Heart right ventricle (tissue), 16 donors: ENCODE measurements around the gene NMS. TPM values are rescaled to one million over a fixed set of nuclear protein-coding genes. Genes with fewer than 3 reads are reported as not detected.

Source experiments
- ATAC-seq, 8 donors: fragments of 200-7000 bp; cut with Tn5 transposase; one replicate each; pipeline ENCODE4 v1.9.1; 2020; ENCODE audit warnings: mild to moderate bottlenecking in 8 of 8, moderate library complexity in 8 of 8, moderate number of reproducible peaks in 1 of 8
- DNase-seq, 2 donors: peaks; one replicate each; pipeline ENCODE4 v3.0.0-alpha.2; 2020
- H3K27ac ChIP-seq, 10 donors: fragments of 200-600 bp; sonication (generic) in 2 of 10; one replicate each; pipeline versions ENCODE4 v1.5.0 to v1.8.0; 2020 to 2022; ENCODE audit warnings: mild to moderate bottlenecking in 3 of 10
- H3K27me3 ChIP-seq, 7 donors: fragments of 200-600 bp; one replicate each; pipeline ENCODE4 v1.8.0; 2021 to 2022; ENCODE audit warnings: mild to moderate bottlenecking in 2 of 7
- H3K36me3 ChIP-seq, 9 donors: fragments of 200-600 bp; sonication (generic) in 1 of 9; one replicate each; pipeline versions ENCODE4 v1.5.0 to v1.8.0; 2020 to 2022; ENCODE audit warnings: mild to moderate bottlenecking in 2 of 9
- H3K4me1 ChIP-seq, 9 donors: fragments of 200-600 bp; sonication (generic) in 1 of 9; one replicate each; pipeline versions ENCODE4 v1.5.0 to v1.8.0; 2020 to 2022; ENCODE audit warnings: mild to moderate bottlenecking in 4 of 9
- H3K4me3 ChIP-seq, 10 donors: fragments of 200-600 bp; sonication (generic) in 2 of 10; one replicate each; pipeline versions ENCODE4 v1.5.0 to v1.8.0; 2020 to 2022; ENCODE audit warnings: mild to moderate bottlenecking in 7 of 10, moderate library complexity in 2 of 10
- H3K9me3 ChIP-seq, 11 donors: fragments of 200-600 bp in 10 of 11; sonication (generic) in 2 of 11; one replicate each; pipeline versions ENCODE4 v1.5.0 to v1.8.0; 2013 to 2022; ENCODE audit warnings: mild to moderate bottlenecking in 2 of 11, control low read depth in 1 of 11, moderate library complexity in 1 of 11
- WGBS, 2 donors: extraction: QIAGEN DNeasy Blood & Tissue Kit; methylation state at CpG; one replicate each; pipeline ENCODE4 v1.1.7; 2013; ENCODE audit warnings: inconsistent platforms in 1 of 2; 5-methylcytosine and 5-hydroxymethylcytosine counted together
- intact Hi-C, 10 donors: fragments of 100-400 bp; cut with DNase I; formaldehyde crosslinking; loops; one replicate each; pipeline versions ENCODE4 v1.11.1 to v1.14.2; 2022
- polyA plus RNA-seq, 2 donors: library from polyadenylated mRNA; stranded (reverse); fragments of 200-250 nt; gene quantifications; one replicate each; pipeline ENCODE4 v1.2.3, GENCODE V29; 2013
- total RNA-seq, 10 donors: library from RNA; stranded (reverse); fragmentation: NEBNext Ultra II Directional in 3 of 10; extraction: Animal tissue kit (Norgen Biotek cat#: 25700) in 3 of 10; gene quantifications; one replicate each; pipeline versions ENCODE4 v1.2.1 to v1.2.4, GENCODE V29; 2021 to 2023
- TF ChIP-seq, protein P1 (sequence below), 9 donors: fragments of 200-600 bp; sonication (generic) in 2 of 9; IDR thresholded peaks; one replicate each; pipeline versions ENCODE4 v1.5.0 to v1.8.0; 2021 to 2022; ENCODE audit warnings: antibody characterized with exemption in 9 of 9, mild to moderate bottlenecking in 5 of 9, moderate library complexity in 1 of 9
- donor health status: Arrhythmogenic right ventricular cardiomyopathy.
- donor health status: ischemic (EF 13 %, LVEDD 7.1; RV severe dilation, severe dysfunction).
- donor health status: healthy with polysubstance abuse.
- donor health status: DM: no; HTN: yes; CAD: no.
- donor health status: DM: no; HTN: no; CAD: no.
- donor health status: ischemic (EF 25% LVEDD 6.9; RV normal size, moderate dysfunction).
- donor health status: ischemic (EF 25% LVEDD 5.7; RV mildly dilated, moderate dysfunction).
- donor health status: healthy.
- donor health status: DM: yes; HTN: yes; CAD: no.
- donor health status: Ischemic cardiomyopathy.
- donor health status: ischemic (EF 35%, LVEDD 5.7; RV mildly dilated, moderate dysfunction).
- donor health status: nonischemic (EF 11% LVEDD 7.7; RV severe dilation, severe dysfunction).
- donor health status: DM: yes; HTN: yes; CAD: no.
- donor health status: PGD.
- donor health status: ischemic (EF 29% LVEDD 5.4; RV normal size, mild dysfunction).
- donor health status: nonischemic (EF 23%, LVEDD 6.1; RV moderate dilation, normal function).

NMS gene
- total and polyA plus RNA-seq, 12 donors = not detected

DNA sequence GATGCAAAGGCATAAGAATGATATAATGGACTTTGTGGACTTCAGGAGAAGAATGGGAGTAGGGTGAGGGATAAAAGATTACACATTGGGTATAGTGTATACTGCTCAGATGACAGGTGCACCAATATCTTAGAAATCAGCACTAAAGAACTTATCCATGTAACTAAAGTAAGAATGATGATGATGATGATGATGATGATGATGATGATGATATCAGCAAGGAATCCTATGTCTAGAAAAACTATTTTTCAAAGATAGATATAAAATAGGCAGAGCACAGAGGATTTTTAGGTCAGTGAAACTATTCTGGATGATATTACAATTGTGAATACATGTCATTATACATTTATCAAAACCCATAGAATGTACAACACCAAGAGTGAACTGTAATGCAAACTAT is 34.3 kb downstream of the NMS start:
- intact Hi-C loops = no loop called here
- TF ChIP-seq, protein P1, sequence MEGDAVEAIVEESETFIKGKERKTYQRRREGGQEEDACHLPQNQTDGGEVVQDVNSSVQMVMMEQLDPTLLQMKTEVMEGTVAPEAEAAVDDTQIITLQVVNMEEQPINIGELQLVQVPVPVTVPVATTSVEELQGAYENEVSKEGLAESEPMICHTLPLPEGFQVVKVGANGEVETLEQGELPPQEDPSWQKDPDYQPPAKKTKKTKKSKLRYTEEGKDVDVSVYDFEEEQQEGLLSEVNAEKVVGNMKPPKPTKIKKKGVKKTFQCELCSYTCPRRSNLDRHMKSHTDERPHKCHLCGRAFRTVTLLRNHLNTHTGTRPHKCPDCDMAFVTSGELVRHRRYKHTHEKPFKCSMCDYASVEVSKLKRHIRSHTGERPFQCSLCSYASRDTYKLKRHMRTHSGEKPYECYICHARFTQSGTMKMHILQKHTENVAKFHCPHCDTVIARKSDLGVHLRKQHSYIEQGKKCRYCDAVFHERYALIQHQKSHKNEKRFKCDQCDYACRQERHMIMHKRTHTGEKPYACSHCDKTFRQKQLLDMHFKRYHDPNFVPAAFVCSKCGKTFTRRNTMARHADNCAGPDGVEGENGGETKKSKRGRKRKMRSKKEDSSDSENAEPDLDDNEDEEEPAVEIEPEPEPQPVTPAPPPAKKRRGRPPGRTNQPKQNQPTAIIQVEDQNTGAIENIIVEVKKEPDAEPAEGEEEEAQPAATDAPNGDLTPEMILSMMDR (IDR thresholded peaks at IDR 0.05) = no peak
- no peak for ATAC-seq
- Histone ChIP-seq H3K4me3 (no peak overlapping the region), H3K4me1 (no peaks in the 10 kb centered on the region), H3K27me3 (no peaks in the 10 kb centered on the region), H3K36me3 (no peaks in the 10 kb centered on the region), H3K27ac (no peak overlapping the region), H3K9me3 (peaks cover 0 to 58% (median 14%) of the 10 kb centered on the region in 11 donors)
- DNase-seq = no peak

DNA sequence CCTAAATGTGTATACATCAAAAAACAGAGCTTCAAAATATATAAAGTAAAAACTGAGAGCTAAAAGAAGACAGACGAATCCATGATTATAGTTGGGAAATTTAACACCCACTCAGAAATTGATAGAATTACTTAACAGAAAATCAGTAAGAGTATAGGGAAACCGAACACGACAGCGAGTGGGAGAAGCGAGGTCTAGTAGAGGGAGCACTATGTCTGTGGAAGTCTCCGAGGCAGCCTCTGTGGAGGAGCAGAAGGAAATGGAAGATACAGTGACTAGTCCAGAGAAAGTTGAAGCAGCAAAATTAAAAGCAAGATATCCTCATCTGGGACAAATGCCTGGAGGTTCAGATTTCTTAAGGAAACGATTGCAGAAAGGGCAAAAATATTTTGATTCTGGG is 38.8 kb downstream of the NMS start:
- TF ChIP-seq, protein P1 (IDR thresholded peaks at IDR 0.05) = no peak
- H3K27me3 ChIP-seq = no peaks in the 10 kb centered on the region
- H3K36me3 ChIP-seq = no peaks in the 10 kb centered on the region
- DNase-seq = no peak
- intact Hi-C loops = no loop called here
- H3K4me3 ChIP-seq = no peak overlapping the region
- 84 to 90% methylated on average over 7 of the region's 7 CpGs for WGBS, 2 donors
- no peak overlapping the region for H3K27ac ChIP-seq
- peaks cover 0 to 6% (median 0%) of the 10 kb centered on the region in 9 donors for H3K4me1 ChIP-seq
- no peak for ATAC-seq
- peaks cover 0 to 31% (median 0%) of the 10 kb centered on the region in 11 donors for H3K9me3 ChIP-seq

DNA sequence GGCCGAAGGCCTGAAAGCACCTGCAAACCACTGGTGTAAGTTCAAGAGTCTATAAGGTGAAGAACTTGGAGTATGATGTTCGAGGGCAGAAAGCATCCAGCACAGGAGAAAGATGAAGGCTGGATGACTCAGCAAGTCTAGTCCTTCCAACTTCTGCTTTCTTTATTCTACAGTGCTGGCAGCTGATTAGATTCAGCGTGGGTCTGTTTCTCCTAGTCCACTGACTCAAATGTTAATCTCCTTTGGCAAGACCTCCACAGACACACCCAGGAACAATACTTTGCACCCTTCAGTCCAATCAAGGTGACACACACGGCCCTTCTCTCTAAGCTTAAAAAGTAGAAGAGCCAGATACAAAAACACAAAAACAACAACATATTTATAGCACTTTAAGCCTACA is 43.4 kb downstream of the NMS start:
- H3K27me3 ChIP-seq = no peaks in the 10 kb centered on the region
- intact Hi-C loops = no loop called here
- TF ChIP-seq, protein P1 (IDR thresholded peaks at IDR 0.05) = no peak
- no peak overlapping the region for H3K27ac ChIP-seq
- H3K9me3 ChIP-seq = peaks cover 0 to 6% (median 0%) of the 10 kb centered on the region in 11 donors
- DNase-seq (no peak), ATAC-seq (no peak)
- WGBS, 2 donors = 48 to 64% methylated on average over 4 of the region's 4 CpGs
- peaks cover 0 to 6% (median 0%) of the 10 kb centered on the region in 9 donors for H3K4me1 ChIP-seq
- H3K4me3 ChIP-seq = no peak overlapping the region
- H3K36me3 ChIP-seq = no peaks in the 10 kb centered on the region

DNA sequence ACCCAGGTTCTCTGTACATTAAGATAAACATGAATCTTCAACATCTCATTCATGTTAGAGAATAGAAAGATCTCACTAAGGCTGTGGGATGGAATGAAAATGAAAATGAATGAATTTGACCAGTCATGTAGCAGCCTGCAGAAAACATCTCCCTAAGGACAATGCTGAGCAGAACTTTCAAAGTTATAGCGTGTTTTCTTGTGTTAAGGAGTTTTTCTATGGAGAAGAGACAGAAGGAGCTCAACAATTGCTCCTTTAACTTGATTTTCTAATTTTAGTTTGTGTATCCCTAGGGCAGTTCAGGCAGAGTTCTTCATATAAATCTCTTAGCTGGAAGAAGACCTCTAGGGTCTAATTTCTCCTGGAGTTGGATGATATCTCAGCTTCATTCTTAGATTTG is 47.3 kb downstream of the NMS start:
- Histone ChIP-seq H3K27ac (no peak overlapping the region), H3K9me3 (no peaks in the 10 kb centered on the region), H3K4me1 (peaks cover 0 to 6% (median 0%) of the 10 kb centered on the region in 9 donors), H3K27me3 (no peaks in the 10 kb centered on the region), H3K4me3 (no peak overlapping the region), H3K36me3 (no peaks in the 10 kb centered on the region)
- TF ChIP-seq, protein P1 (IDR thresholded peaks at IDR 0.05) = no peak
- WGBS, 2 donors = 54 to 66% methylated on average over 1 of the region's 1 CpG
- intact Hi-C loops = no loop called here
- DNase-seq (no peak), ATAC-seq (no peak)
